Fibroblast of villous mesenchyme (primary cell): Measurements from ENCODE around the gene VANGL2. TPM values are rescaled to one million over a fixed set of nuclear protein-coding genes. Genes with fewer than 3 reads are reported as not detected.

ENCODE experiments used
- DNase-seq: peaks from one replicate; pipeline ENCODE4 v3.0.0-alpha.2; 2010; ENCODE audit warnings: low read depth
- H3K4me3 ChIP-seq: 2 replicates; pipeline ENCODE4 v1.5.1; 2011; ENCODE audit warnings: low read depth, mild to moderate bottlenecking, low read length
- CTCF ChIP-seq: IDR thresholded peaks from 2 replicates; pipeline ENCODE4 v1.5.1; 2012; ENCODE audit warnings: low read depth, mild to moderate bottlenecking, low read length; ENCODE audit not compliant: insufficient read depth
- total RNA-seq: library from RNA; depleted of rRNA; stranded (reverse); fragments of >200 nt; gene quantifications from 2 replicates; pipeline ENCODE4 v1.2.3, GENCODE V29; 2012

The VANGL2 gene
- total RNA-seq, 1 donor, result not detected

GRCh38 chr1:160369087-160369486 lies 31.3 kb upstream of the VANGL2 start:
- no peak for TF ChIP-seq CTCF
- no peak for DNase-seq
- no peak overlapping the region for H3K4me3 ChIP-seq

- no peak for DNase-seq
- no peak overlapping the region for H3K4me3 ChIP-seq
- no peak for TF ChIP-seq CTCF
These were observed 29.6 kb upstream of the VANGL2 start for GRCh38 chr1:160370561-160371345.

- no peak for DNase-seq
These were observed 29.1 kb upstream of the VANGL2 start for GRCh38 chr1:160371346-160371631.

GRCh38 chr1:160371756-160372155 lies 28.6 kb upstream of the VANGL2 start:
- DNase-seq, result no peak
- no peak for TF ChIP-seq CTCF
- H3K4me3 ChIP-seq, result no peak overlapping the region

More at GRCh38 chr1:160371346-160371631, 29.1 kb upstream of the VANGL2 start:
- TF ChIP-seq CTCF, result no peak
- no peak overlapping the region for H3K4me3 ChIP-seq

- DNase-seq, result no peak
- no peak for TF ChIP-seq CTCF
- H3K4me3 ChIP-seq, result no peak overlapping the region
These were observed 26.7 kb upstream of the VANGL2 start for GRCh38 chr1:160373696-160374095.

GRCh38 chr1:160374306-160375110 lies 25.9 kb upstream of the VANGL2 start:
- H3K4me3 ChIP-seq, result no peak overlapping the region
- no peak for DNase-seq
- TF ChIP-seq CTCF, result no peak
